Pancreas (tissue), 10 donors: ENCODE measurements around the gene PLA2G4E. TPM values are rescaled to one million over a fixed set of nuclear protein-coding genes. Genes with fewer than 3 reads are reported as not detected.

ENCODE experiments used
- ATAC-seq, 4 donors: fragments of 200-7000 bp; cut with Tn5 transposase; one replicate each; pipeline versions ENCODE4 v1.8.0 to v1.9.1; 2020; ENCODE audit warnings: mild to moderate bottlenecking in 4 of 4, moderate library complexity in 4 of 4
- DNase-seq, 6 donors: peaks; one replicate each; pipeline ENCODE4 v3.0.0-alpha.2; 2020
- FAIRE-seq: peaks from 2 replicates; lab custom pipeline; 2012; peaks lifted over from hg19 to GRCh38; lab: Jason Lieb, UNC
- H3K27ac ChIP-seq, 4 donors: fragments of 200-600 bp; sonication (generic); 1 replicate in 3 of 4; 2 replicates in 1 of 4; pipeline versions ENCODE4 v1.5.0 to v1.8.0; 2020
- H3K27me3 ChIP-seq, 4 donors: fragments of 200-600 bp; one replicate each; pipeline ENCODE4 v1.8.0; 2021
- H3K36me3 ChIP-seq, 3 donors: fragments of 200-600 bp; sonication (generic) in 1 of 3; one replicate each; pipeline versions ENCODE4 v1.5.0 to v1.8.0; 2020 to 2021
- H3K4me1 ChIP-seq, 3 donors: fragments of 200-600 bp; one replicate each; pipeline ENCODE4 v1.8.0; 2021
- H3K4me3 ChIP-seq, 4 donors: fragments of 200-600 bp; sonication (generic) in 2 of 4; one replicate each; pipeline versions ENCODE4 v1.5.0 to v1.8.0; 2020 to 2021
- H3K9me3 ChIP-seq, 4 donors: fragments of 200-600 bp; one replicate each; pipeline ENCODE4 v1.8.0; 2021
- CTCF ChIP-seq, 4 donors: fragments of 200-600 bp; sonication (generic) in 3 of 4; IDR thresholded peaks; one replicate each; pipeline versions ENCODE4 v1.5.0 to v1.8.0; 2021; ENCODE audit warnings: antibody characterized with exemption in 4 of 4
- WGBS, 2 donors: extraction: QIAGEN DNeasy Blood & Tissue Kit; methylation state at CpG; one replicate each; pipeline ENCODE4 v1.1.7; 2013; 5-methylcytosine and 5-hydroxymethylcytosine counted together
- intact Hi-C, 3 donors: fragments of 100-400 bp; cut with DNase I; formaldehyde crosslinking; loops; one replicate each; pipeline versions ENCODE4 v1.11.1 to v1.14.2; 2022
- polyA plus RNA-seq, 2 donors: library from polyadenylated mRNA; stranded (reverse); fragments of 200-250 nt; gene quantifications; one replicate each; pipeline ENCODE4 v1.2.3, GENCODE V29; 2013
- total RNA-seq, 6 donors: library from RNA; stranded (reverse); fragmentation: NEBNext Ultra II Directional in 4 of 6; extraction: Animal tissue kit (Norgen Biotek cat#: 25700) in 4 of 6; gene quantifications; one replicate each; pipeline versions ENCODE4 v1.2.1 to v1.2.4, GENCODE V29; 2021 to 2023
- donor health status: healthy with polysubstance abuse.
- donor health status: DM: no; HTN: no; CAD: no; lungs with moderate emphysema.
- donor health status: DM: no; HTN: no; CAD: no.
- donor health status: control.
- donor health status: control.
- donor health status: Bipolar disorder and iron deficiency.
- donor health status: DM: yes; HTN: yes; CAD: no.
- donor health status: DM: no; HTN: no; CAD: no.
- donor health status: DM: no; HTN: no; CAD: no.
- donor health status: DM: yes; HTN: yes; CAD: no.

The PLA2G4E gene
- total and polyA plus RNA-seq, 8 donors: 0.05 to 0.06 TPM; not detected in 6

DNA sequence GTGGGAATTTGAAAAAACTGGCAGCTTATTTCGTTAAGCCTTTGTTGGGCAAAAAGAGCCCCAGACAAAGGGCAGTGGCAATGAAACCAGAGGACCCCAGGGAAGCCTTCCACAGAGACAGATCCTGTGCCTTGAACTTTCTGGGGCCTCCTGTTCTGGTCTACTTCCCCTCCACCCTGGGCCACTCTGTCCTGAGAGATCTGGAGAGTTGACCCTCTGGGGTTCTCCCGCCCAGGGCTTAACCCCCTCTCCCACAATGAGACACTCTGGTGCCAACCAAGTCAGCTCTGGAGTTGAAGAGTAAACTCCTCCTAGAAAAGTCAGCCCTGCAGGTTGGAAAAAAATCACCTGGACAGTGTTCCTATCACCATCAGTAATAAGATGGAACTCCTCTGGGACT lies 69.3 kb downstream of the PLA2G4E start:
- 36 to 44% methylated on average over 2 of the region's 2 CpGs for WGBS, 2 donors
- Histone ChIP-seq H3K4me1 (peaks cover 7 to 23% (median 23%) of the 10 kb centered on the region in 3 donors), H3K27ac (peak overlapping the region in 2 of 4 donors; percentile 57 to 66), H3K27me3 (no peaks in the 10 kb centered on the region), H3K4me3 (no peak overlapping the region), H3K9me3 (no peaks in the 10 kb centered on the region), H3K36me3 (peaks cover 0 to 8% (median 0%) of the 10 kb centered on the region in 3 donors)
- no peak for DNase-seq
- intact Hi-C loops: no loop called here
- no peak for TF ChIP-seq CTCF (IDR thresholded peaks at IDR 0.05)
- FAIRE-seq: no peak
- peak in 1 of 4 donors; percentile 2 for ATAC-seq

- intact Hi-C loops: no loop called here
- TF ChIP-seq CTCF (IDR thresholded peaks at IDR 0.05): no peak
- Histone ChIP-seq H3K27me3 (no peaks in the 10 kb centered on the region), H3K4me1 (peaks cover 0 to 15% (median 13%) of the 10 kb centered on the region in 3 donors), H3K9me3 (no peaks in the 10 kb centered on the region), H3K36me3 (peaks cover 0 to 8% (median 0%) of the 10 kb centered on the region in 3 donors), H3K4me3 (no peak overlapping the region), H3K27ac (peak overlapping the region; percentile 39 to 66 (median 48))
- WGBS, 2 donors: 55 to 56% methylated on average over 5 of the region's 5 CpGs
- DNase-seq: no peak
- ATAC-seq: peak in 3 of 4 donors; percentile 24 to 36 (median 28)
- FAIRE-seq: no peak
Observed at GRCh38 chr15:41950489-41950888, 70.4 kb downstream of the PLA2G4E start.

DNA sequence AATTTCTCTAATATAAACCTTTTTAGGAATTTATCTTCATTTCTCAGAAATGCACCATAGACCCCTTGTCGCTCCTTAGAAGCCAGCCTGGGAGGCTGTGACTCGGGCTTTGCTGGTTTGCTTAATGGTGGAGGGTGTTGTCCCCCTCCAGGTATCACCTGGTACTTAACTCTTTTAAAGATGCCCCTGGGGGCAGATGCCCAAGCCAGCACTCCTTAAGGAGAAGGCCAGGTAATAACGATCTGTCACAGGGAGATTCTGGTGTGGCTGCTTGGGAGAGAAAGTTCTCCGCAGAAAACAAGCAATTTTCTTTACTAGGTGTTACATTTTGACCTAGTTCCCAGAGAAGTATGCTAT lies 70.7 kb downstream of the PLA2G4E start:
- TF ChIP-seq CTCF (IDR thresholded peaks at IDR 0.05): no peak
- Histone ChIP-seq H3K9me3 (no peaks in the 10 kb centered on the region), H3K4me3 (no peak overlapping the region), H3K27me3 (no peaks in the 10 kb centered on the region), H3K36me3 (peaks cover 0 to 8% (median 0%) of the 10 kb centered on the region in 3 donors), H3K4me1 (peaks cover 0 to 15% (median 13%) of the 10 kb centered on the region in 3 donors), H3K27ac (peak overlapping the region; percentile 39 to 66 (median 48))
- DNase-seq (no peak), FAIRE-seq (no peak), ATAC-seq (no peak)
- 71 to 73% methylated on average over 4 of the region's 4 CpGs for WGBS, 2 donors
- intact Hi-C loops: no loop called here

DNA sequence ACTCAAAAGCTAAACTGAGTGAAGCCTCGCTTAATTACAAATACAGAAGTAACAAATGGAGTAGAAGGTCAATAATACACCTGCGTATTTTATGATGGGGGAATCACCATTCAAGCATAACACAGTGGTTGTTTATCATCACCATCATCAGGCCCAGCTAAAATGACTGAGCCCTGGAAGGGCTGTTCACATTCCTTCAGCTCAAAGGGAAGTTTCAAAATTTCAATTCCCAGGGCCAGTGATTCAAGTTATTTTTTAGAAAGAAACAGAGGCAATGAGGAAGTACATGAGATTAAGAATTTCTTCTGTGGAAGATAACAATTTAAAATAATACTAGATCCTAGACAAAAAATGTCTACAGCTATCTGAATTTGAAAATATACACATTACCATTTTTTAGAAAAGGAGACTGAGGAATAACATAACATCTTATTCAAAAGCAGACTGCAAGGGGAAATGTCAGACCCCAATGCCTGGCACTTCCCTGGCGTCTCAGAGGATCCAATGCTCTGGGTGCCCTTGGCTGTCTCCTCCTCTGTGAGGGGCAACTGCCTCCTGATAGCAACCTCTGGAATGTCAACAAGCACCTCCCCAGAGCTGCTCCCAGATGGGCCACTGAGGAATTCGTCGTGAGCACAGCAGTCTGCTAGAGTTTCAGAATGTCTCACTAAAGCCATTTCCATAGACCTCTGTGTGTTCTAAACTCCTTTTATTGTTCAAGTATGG lies 71.3 kb downstream of the PLA2G4E start:
- Histone ChIP-seq H3K4me1 (peaks cover 0 to 15% (median 13%) of the 10 kb centered on the region in 3 donors), H3K9me3 (no peaks in the 10 kb centered on the region), H3K36me3 (peaks cover 0 to 8% (median 0%) of the 10 kb centered on the region in 3 donors), H3K27ac (peak overlapping the region; percentile 39 to 66 (median 48)), H3K27me3 (no peaks in the 10 kb centered on the region), H3K4me3 (no peak overlapping the region)
- FAIRE-seq (no peak), DNase-seq (no peak), ATAC-seq (peak in 3 of 4 donors; percentile 17 to 49 (median 35))
- 63 to 74% methylated on average over 5 of the region's 5 CpGs for whole genome bisulfite sequencing, 2 donors
- no peak for TF ChIP-seq CTCF (IDR thresholded peaks at IDR 0.05)
- intact Hi-C loops: no loop called here

DNA sequence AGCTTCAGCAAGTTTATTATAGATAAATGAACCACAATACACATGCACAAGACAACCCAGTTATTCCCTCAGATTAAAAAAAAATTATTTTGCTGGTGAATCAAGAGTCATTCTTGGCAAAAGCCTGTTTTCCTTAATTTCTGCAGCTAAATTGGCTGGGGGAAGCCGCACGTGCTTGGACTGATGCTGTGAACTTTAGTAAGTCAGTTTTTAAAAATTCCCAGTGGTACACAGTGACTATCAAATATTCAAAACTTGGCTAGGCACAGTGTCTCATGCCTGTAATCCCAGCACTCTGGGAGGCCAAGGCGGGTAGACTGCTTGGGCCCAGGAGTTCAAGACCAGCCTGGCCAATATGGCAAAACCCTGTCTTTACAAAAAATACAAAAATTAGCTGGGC lies 72.4 kb downstream of the PLA2G4E start:
- FAIRE-seq (no peak), ATAC-seq (no peak), DNase-seq (no peak)
- 91 to 98% methylated on average over 3 of the region's 3 CpGs for WGBS, 2 donors
- Histone ChIP-seq H3K27ac (no peak overlapping the region), H3K36me3 (peaks cover 0 to 6% (median 0%) of the 10 kb centered on the region in 3 donors), H3K4me3 (no peak overlapping the region), H3K27me3 (no peaks in the 10 kb centered on the region), H3K9me3 (no peaks in the 10 kb centered on the region), H3K4me1 (peaks cover 0 to 20% (median 13%) of the 10 kb centered on the region in 3 donors)
- intact Hi-C loops: no loop called here
- TF ChIP-seq CTCF (IDR thresholded peaks at IDR 0.05): no peak
